Measurements from ENCODE around the gene HSPBP1.

The HSPBP1 gene

GRCh38 chr19:55305491-55305890 lies 25.6 kb upstream of the HSPBP1 start:
- no peak for TF ChIP-seq CTCF (IDR thresholded peaks at IDR 0.05; ENCODE audit: low read length, missing control alignments)
- H3K4me3 ChIP-seq (replicated peaks; ENCODE audit: low read depth, low read length) = no peak overlapping the region
- peak; percentile 31 for DNase-seq (ENCODE audit: low read depth)

GRCh38 chr19:55304980-55305379 lies 25.1 kb upstream of the HSPBP1 start:
- no peak for DNase-seq (ENCODE audit: low read depth)
- H3K4me3 ChIP-seq (replicated peaks; ENCODE audit: low read depth, low read length) = no peak overlapping the region
- TF ChIP-seq CTCF (IDR thresholded peaks at IDR 0.05; ENCODE audit: low read length, missing control alignments) = no peak

- H3K4me3 ChIP-seq (replicated peaks; ENCODE audit: low read depth, low read length) = no peak overlapping the region
- TF ChIP-seq CTCF (IDR thresholded peaks at IDR 0.05; ENCODE audit: low read length, missing control alignments) = no peak
- no peak for DNase-seq (ENCODE audit: low read depth)
Observed at GRCh38 chr19:55304279-55304978, 24.5 kb upstream of the HSPBP1 start.

- DNase-seq (ENCODE audit: low read depth) = no peak
Observed at GRCh38 chr19:55303477-55303876, 23.6 kb upstream of the HSPBP1 start.

GRCh38 chr19:55302318-55302703 lies 22.4 kb upstream of the HSPBP1 start:
- DNase-seq (ENCODE audit: low read depth) = no peak
- no peak overlapping the region for H3K4me3 ChIP-seq (replicated peaks; ENCODE audit: low read depth, low read length)
- TF ChIP-seq CTCF (IDR thresholded peaks at IDR 0.05; ENCODE audit: low read length, missing control alignments) = no peak

More at GRCh38 chr19:55303477-55303876, 23.6 kb upstream of the HSPBP1 start:
- H3K4me3 ChIP-seq (replicated peaks; ENCODE audit: low read depth, low read length) = no peak overlapping the region
- no peak for TF ChIP-seq CTCF (IDR thresholded peaks at IDR 0.05; ENCODE audit: low read length, missing control alignments)

- peak; percentile 76 for DNase-seq (ENCODE audit: low read depth)
- peak; percentile 76 for TF ChIP-seq CTCF (IDR thresholded peaks at IDR 0.05; ENCODE audit: low read length, missing control alignments)
- H3K4me3 ChIP-seq (replicated peaks; ENCODE audit: low read depth, low read length) = peak overlapping the region; percentile 43
Observed at GRCh38 chr19:55301459-55302317, 21.8 kb upstream of the HSPBP1 start.

Measured in fibroblast of pulmonary artery (primary cell).